H1 (cell line): ENCODE results near the gene BMERB1. TPM values are rescaled to one million over a fixed set of nuclear protein-coding genes. Genes with fewer than 3 reads are reported as not detected.

Experiments
- CTCF ChIA-PET: fragments of 300-600 bp; sonication (Branson Sonifier 250); formaldehyde crosslinking; loops from one replicate; lab custom pipeline; 2021; ENCODE audit not compliant: partially characterized antibody; lab: Charles Lee
- POLR2A ChIA-PET: fragments of 300-600 bp; sonication (Branson Sonifier 250); formaldehyde crosslinking; loops from one replicate; lab custom pipeline; 2021; ENCODE audit warnings: inconsistent platforms; ENCODE audit not compliant: partially characterized antibody; lab: Charles Lee
- DNase-seq, 2 experiments: peaks; one replicate each; pipeline versions ENCODE4 v3.0.0 to v3.0.0-alpha.2; 2010 to 2022; ENCODE audit warnings: low spot score in 2 of 2, low read depth in 1 of 2, mixed read lengths in 1 of 2
- FAIRE-seq: peaks from 2 replicates; lab custom pipeline; 2011; peaks lifted over from hg19 to GRCh38; lab: Jason Lieb, UNC
- H2AFZ ChIP-seq: 2 replicates; pipeline ENCODE4 v1.8.1; 2012; ENCODE audit warnings: low read length, inconsistent platforms
- H2AK5ac ChIP-seq: 2 replicates; pipeline ENCODE4 v1.6.1; 2013; ENCODE audit warnings: low read depth, low read length
- H2BK120ac ChIP-seq: replicated peaks from 2 replicates; pipeline ENCODE3; 2013; ENCODE audit warnings: low read depth, low read length, inconsistent platforms
- H2BK12ac ChIP-seq: 2 replicates; pipeline ENCODE4 v1.6.1; 2013; ENCODE audit warnings: low read depth, low read length
- H2BK15ac ChIP-seq: 2 replicates; pipeline ENCODE4 v1.6.1; 2013; ENCODE audit warnings: low read length
- H2BK20ac ChIP-seq: 2 replicates; pipeline ENCODE4 v1.6.1; 2013; ENCODE audit warnings: low read length
- H2BK5ac ChIP-seq: 2 replicates; pipeline ENCODE4 v1.6.1; 2013; ENCODE audit warnings: low read depth, low read length
- H3K14ac ChIP-seq: 2 replicates; pipeline ENCODE4 v1.6.1; 2013; ENCODE audit warnings: inconsistent platforms; ENCODE audit not compliant: insufficient read length
- H3K18ac ChIP-seq: 2 replicates; pipeline ENCODE4 v1.6.1; 2013; ENCODE audit warnings: low read length; ENCODE audit errors: extremely low read depth
- H3K23ac ChIP-seq: 2 replicates; pipeline ENCODE4 v1.6.1; 2013; ENCODE audit warnings: inconsistent platforms; ENCODE audit not compliant: insufficient read length
- H3K23me2 ChIP-seq: 2 replicates; pipeline ENCODE4 v1.6.1; 2013; ENCODE audit warnings: low read depth, low read length
- H3K27ac ChIP-seq: 2 replicates; pipeline ENCODE4 v1.6.1; 2011; ENCODE audit warnings: low read depth, low read length, inconsistent platforms
- H3K27me3 ChIP-seq, 4 experiments: replicated peaks in 1 of 4; 1 replicate in 1 of 4; 2 replicates in 3 of 4; pipeline versions ENCODE4 v1.6.1 to v1.8.1; 2011 to 2013; ENCODE audit warnings: low read length in 3 of 4, mild to moderate bottlenecking in 3 of 4, inconsistent platforms in 2 of 4, mixed read lengths in 2 of 4, moderate library complexity in 1 of 4; ENCODE audit not compliant: control insufficient read depth in 3 of 4, insufficient read depth in 3 of 4; ENCODE audit errors: extremely low read depth in 1 of 4
- H3K36me3 ChIP-seq, 4 experiments: 2 replicates each; pipeline versions ENCODE4 v1.6.1 to v1.8.1; 2011 to 2013; ENCODE audit warnings: mild to moderate bottlenecking in 4 of 4, low read length in 3 of 4, moderate library complexity in 2 of 4, control low read depth in 1 of 4, inconsistent platforms in 1 of 4; ENCODE audit not compliant: insufficient read depth in 4 of 4, control insufficient read depth in 2 of 4
- H3K4ac ChIP-seq: replicated peaks from 2 replicates; pipeline ENCODE3; 2013; ENCODE audit warnings: low read length, low read depth, mixed read lengths, inconsistent platforms; ENCODE audit not compliant: insufficient read length
- H3K4me1 ChIP-seq, 4 experiments: replicated peaks in 1 of 4; 1 replicate in 1 of 4; 2 replicates in 3 of 4; pipeline versions ENCODE4 v1.6.1 to v1.8.1; 2011 to 2013; ENCODE audit warnings: low read length in 3 of 4, inconsistent platforms in 2 of 4, mixed read lengths in 1 of 4; ENCODE audit not compliant: insufficient read depth in 4 of 4, control insufficient read depth in 3 of 4
- H3K4me2 ChIP-seq, 2 experiments: 2 replicates each; pipeline versions ENCODE4 v1.6.1 to v1.8.1; 2011 to 2013; ENCODE audit warnings: low read depth in 2 of 2, low read length in 2 of 2, control low read depth in 1 of 2, inconsistent platforms in 1 of 2, mild to moderate bottlenecking in 1 of 2; ENCODE audit not compliant: insufficient read depth in 1 of 2
- H3K4me3 ChIP-seq, 4 experiments: fragments of 200-600, 300-600 bp in 1 of 4; sonication (generic), shearing (Covaris generic), sonication (Bioruptor Twin) in 1 of 4; 2 replicates each; pipeline versions ENCODE4 v1.5.1 to v1.8.1; 2011 to 2016; ENCODE audit warnings: low read length in 4 of 4, low read depth in 3 of 4, control low read depth in 2 of 4, inconsistent platforms in 2 of 4, mild to moderate bottlenecking in 2 of 4, mixed read lengths in 1 of 4, moderate library complexity in 1 of 4; ENCODE audit not compliant: insufficient read depth in 2 of 4; ENCODE audit errors: extremely low read depth in 1 of 4
- H3K56ac ChIP-seq: replicated peaks from 2 replicates; pipeline ENCODE3; 2013; ENCODE audit warnings: low read depth, mild to moderate bottlenecking, mixed read lengths, low read length, inconsistent platforms; ENCODE audit not compliant: insufficient read length
- H3K79me1 ChIP-seq: 2 replicates; pipeline ENCODE4 v1.6.1; 2013; ENCODE audit warnings: low read depth, low read length, control low read depth
- H3K79me2 ChIP-seq, 2 experiments: 2 replicates each; pipeline versions ENCODE4 v1.6.1 to v1.8.1; 2012 to 2013; ENCODE audit warnings: low read length in 2 of 2, mild to moderate bottlenecking in 2 of 2, inconsistent platforms in 1 of 2; ENCODE audit not compliant: insufficient read depth in 2 of 2, control insufficient read depth in 1 of 2
- H3K9ac ChIP-seq, 4 experiments: replicated peaks in 1 of 4; 1 replicate in 1 of 4; 2 replicates in 3 of 4; pipeline versions ENCODE4 v1.6.1 to v1.8.1; 2011 to 2013; ENCODE audit warnings: low read depth in 3 of 4, low read length in 3 of 4, control low read depth in 2 of 4, mild to moderate bottlenecking in 2 of 4, moderate library complexity in 2 of 4, inconsistent platforms in 1 of 4; ENCODE audit errors: extremely low read depth in 1 of 4
- H3K9me3 ChIP-seq, 2 experiments: 2 replicates each; pipeline versions ENCODE4 v1.6.1 to v1.8.1; 2012 to 2013; ENCODE audit warnings: mild to moderate bottlenecking in 2 of 2, moderate library complexity in 2 of 2, control low read depth in 1 of 2, inconsistent platforms in 1 of 2, low read depth in 1 of 2, low read length in 1 of 2, mixed read lengths in 1 of 2; ENCODE audit not compliant: insufficient read depth in 2 of 2
- H4K20me1 ChIP-seq, 2 experiments: replicated peaks in 1 of 2; 2 replicates each; pipeline versions ENCODE3 to v1.8.1; 2011 to 2013; ENCODE audit warnings: inconsistent platforms in 2 of 2, low read length in 2 of 2, mild to moderate bottlenecking in 1 of 2; ENCODE audit not compliant: insufficient read depth in 2 of 2, control insufficient read depth in 1 of 2
- H4K5ac ChIP-seq: 2 replicates; pipeline ENCODE4 v1.6.1; 2013; ENCODE audit warnings: low read length, low read depth, mixed read lengths, inconsistent platforms; ENCODE audit not compliant: insufficient read length
- H4K8ac ChIP-seq: 2 replicates; pipeline ENCODE4 v1.8.0; 2013; ENCODE audit warnings: mild to moderate bottlenecking, moderate library complexity, low read length, inconsistent platforms; ENCODE audit not compliant: insufficient read depth; ENCODE audit errors: extremely low read depth
- H4K91ac ChIP-seq: replicated peaks from 2 replicates; pipeline ENCODE3; 2013; ENCODE audit warnings: low read length, mixed read lengths, inconsistent platforms; ENCODE audit not compliant: insufficient read length
- ATF2 ChIP-seq: IDR thresholded peaks from 2 replicates; pipeline ENCODE4 v1.6.1; 2012; ENCODE audit warnings: low read length, inconsistent platforms
- CBX8 ChIP-seq: fragments of 300-800, 300-1000 bp; sonication (generic); IDR thresholded peaks from 2 replicates; pipeline ENCODE4 v1.7.1; 2016; ENCODE audit warnings: low read depth, low read length, borderline replicate concordance
- CEBPB ChIP-seq: IDR thresholded peaks from 2 replicates; pipeline ENCODE4 v1.6.1; 2012; ENCODE audit warnings: low read depth, low read length
- GTF2F1 ChIP-seq: IDR thresholded peaks from 2 replicates; pipeline ENCODE4 v1.6.1; 2012; ENCODE audit warnings: low read depth, low read length, improper control_type of control experiment, borderline replicate concordance
- KDM1A ChIP-seq: fragments of 200-600, 300-600 bp; sonication (generic); IDR thresholded peaks from 2 replicates; pipeline ENCODE4 v1.7.1; 2016; ENCODE audit warnings: mild to moderate bottlenecking, low read length, borderline replicate concordance
- PHF8 ChIP-seq: fragments of 200-600 bp; sonication (generic); conservative IDR thresholded peaks from 2 replicates; pipeline ENCODE4 v1.7.1; 2012; ENCODE audit warnings: low read depth, mild to moderate bottlenecking, inconsistent platforms, low read length, moderate library complexity
- RFX5 ChIP-seq: IDR thresholded peaks from 2 replicates; pipeline ENCODE4 v1.6.1; 2011; ENCODE audit warnings: low read depth, low read length, improper control_type of control experiment, borderline replicate concordance
- SAP30 ChIP-seq: fragments of 300-600 bp; sonication (generic); IDR thresholded peaks from 2 replicates; pipeline ENCODE4 v1.7.1; 2012; ENCODE audit warnings: low read length, moderate library complexity, mild to moderate bottlenecking, inconsistent platforms; ENCODE audit not compliant: insufficient read depth, insufficient replicate concordance
- SIRT6 ChIP-seq: IDR thresholded peaks from one replicate; pipeline ENCODE4 v1.7.1; 2012; ENCODE audit warnings: low read length, inconsistent platforms
- ZNF274 ChIP-seq: IDR thresholded peaks from 2 replicates; pipeline ENCODE4 v1.7.0; 2012; ENCODE audit warnings: low read length, borderline replicate concordance; ENCODE audit errors: extremely low read depth
- WGBS, 2 experiments: shearing (Covaris generic) in 1 of 2; methylation state at CpG; one replicate each; pipeline versions ENCODE4 v1.1.6 to v1.1.7; 2013 to 2015; ENCODE audit warnings: low lambda C conversion rate in 2 of 2, mixed read lengths in 2 of 2, inconsistent platforms in 1 of 2, low coverage in 1 of 2, missing lambda C conversion rate in 1 of 2; ENCODE audit not compliant: insufficient replicate concordance in 2 of 2, insufficient coverage in 1 of 2, insufficient read length in 1 of 2; ENCODE audit errors: extremely low coverage in 1 of 2, missing lambda C conversion rate in 1 of 2; 5-methylcytosine and 5-hydroxymethylcytosine counted together
- polyA plus RNA-seq, 7 experiments: library from polyadenylated mRNA; depleted of rRNA in 3 of 7; stranded (reverse) in 5 of 7; unstranded in 2 of 7; fragments of >200 nt in 5 of 7; fragments of 200-250 nt in 2 of 7; gene quantifications; 1 replicate in 5 of 7; 2 replicates in 1 of 7; 4 replicates in 1 of 7; pipeline versions ENCODE4 v1.2.1 to v1.2.3, GENCODE V29; 2011 to 2013; ENCODE audit warnings: missing spikeins in 2 of 7, mixed read lengths in 2 of 7
- total RNA-seq: library from RNA; stranded (reverse); fragmentation: NEBNext Ultra II Directional; extraction: Animal tissue kit (Norgen Biotek cat#: 25700); gene quantifications from 2 replicates; pipeline ENCODE4 v1.2.1, GENCODE V29; 2021

The BMERB1 gene
- total and polyA plus RNA-seq, 2 of the 8 experiments (the other 6 are each of a cell fraction or from before 2014, with no cell fraction given) = 23.5 to 27.1 TPM

- Histone ChIP-seq H3K27me3 (no peaks in the 10 kb centered on the region), H3K23ac (no peak overlapping the region)
- TF ChIP-seq PHF8 (no peak), ATF2 (no peak), KDM1A (no peak), SAP30 (no peak), RFX5 (no peak), SIRT6 (no peak), CBX8 (no peak), CEBPB (no peak), GTF2F1 (no peak), ZNF274 (no peak)
Observed at GRCh38 chr16:15581127-15581815, 146.9 kb downstream of the BMERB1 start.

More at GRCh38 chr16:15581127-15581815, 146.9 kb downstream of the BMERB1 start:
- no peak for DNase-seq
- Histone ChIP-seq H3K79me2 (no peaks in the 10 kb centered on the region), H2AFZ (no peak overlapping the region), H3K23me2 (no peaks in the 10 kb centered on the region), H4K91ac (no peak overlapping the region), H2BK12ac (no peak overlapping the region), H3K9ac (no peak overlapping the region), H4K20me1 (no peaks in the 10 kb centered on the region), H4K5ac (no peak overlapping the region), H3K14ac (no peak overlapping the region), H2AK5ac (no peak overlapping the region), H3K79me1 (no peaks in the 10 kb centered on the region), H3K56ac (no peak overlapping the region), H2BK15ac (no peak overlapping the region), H3K4me2 (no peak overlapping the region), H3K36me3 (peaks cover 0 to 6% (median 2%) of the 10 kb centered on the region in 4 experiments; a peak in 1 of 8 replicates), H3K27ac (no peak overlapping the region), H3K4me1 (no peaks in the 10 kb centered on the region), H2BK5ac (no peak overlapping the region), H2BK20ac (no peak overlapping the region), H3K9me3 (peaks cover 2 to 4% of the 10 kb centered on the region in 2 experiments; a peak in 3 of 4 replicates), H3K4ac (no peak overlapping the region), H3K4me3 (no peak overlapping the region), H3K18ac (no peak overlapping the region), H2BK120ac (no peak overlapping the region), H4K8ac (no peak overlapping the region)
- CTCF ChIA-PET = interaction anchor here (1.5 kb wide), 1 partner anchor 14 kb away, joined by 3 read pairs; no protein-coding TSS in a partner anchor
- POLR2A ChIA-PET = no interaction called here
- 86% methylated on average over 10 of the region's 10 CpGs; no CpG with 5 or more reads in 1 of the 2 experiments for WGBS, 2 experiments
- FAIRE-seq = no peak
